NCI-H82 (cell line): ENCODE results near the gene SH3RF2.
"Not testable (repeated sequence)": the region's sequence is repeated elsewhere in the genome, so short reads cannot be mapped to it uniquely, and the experiment has no call there.

ENCODE experiments used
- DNase-seq: peaks from one replicate; lab custom pipeline; 2025; lab: John Stamatoyannopoulos, UW

Gene SH3RF2

GRCh38 chr5:145951071-145951470 lies 14.7 kb downstream of the SH3RF2 start:
- DNase-seq, result peak; percentile 72

- no peak for DNase-seq
Observed at GRCh38 chr5:145953202-145953601, 16.8 kb downstream of the SH3RF2 start.

- DNase-seq, result not testable (repeated sequence)
Observed at GRCh38 chr5:145954140-145954539, 17.8 kb downstream of the SH3RF2 start.

- no peak for DNase-seq
Observed at GRCh38 chr5:145957388-145957787, 21.0 kb downstream of the SH3RF2 start.

GRCh38 chr5:145958436-145958835 lies 22.1 kb downstream of the SH3RF2 start:
- DNase-seq, result no peak

GRCh38 chr5:145960166-145960565 lies 23.8 kb downstream of the SH3RF2 start:
- no peak for DNase-seq

GRCh38 chr5:145960848-145961600 lies 24.6 kb downstream of the SH3RF2 start:
- DNase-seq, result no peak

- no peak for DNase-seq
Observed at GRCh38 chr5:145962001-145962400, 25.6 kb downstream of the SH3RF2 start.

GRCh38 chr5:145964008-145964407 lies 27.6 kb downstream of the SH3RF2 start:
- not testable (repeated sequence) for DNase-seq

GRCh38 chr5:145965804-145966203 lies 29.4 kb downstream of the SH3RF2 start:
- DNase-seq, result no peak

GRCh38 chr5:145967296-145967695 lies 30.9 kb downstream of the SH3RF2 start:
- DNase-seq, result no peak

GRCh38 chr5:145968970-145969713 lies 32.8 kb downstream of the SH3RF2 start:
- DNase-seq, result no peak

GRCh38 chr5:145969714-145970092 lies 33.3 kb downstream of the SH3RF2 start:
- no peak for DNase-seq

- no peak for DNase-seq
Observed at GRCh38 chr5:145971108-145971507, 34.7 kb downstream of the SH3RF2 start.

- DNase-seq, result no peak
Observed at GRCh38 chr5:145971701-145972100, 35.3 kb downstream of the SH3RF2 start.

- no peak for DNase-seq
Observed at GRCh38 chr5:145975001-145975360, 38.6 kb downstream of the SH3RF2 start.

- peak; percentile 4 for DNase-seq
Observed at GRCh38 chr5:145975361-145976066, 39.1 kb downstream of the SH3RF2 start.

- no peak for DNase-seq
Observed at GRCh38 chr5:145976431-145977155, 40.2 kb downstream of the SH3RF2 start.

- no peak for DNase-seq
Observed at GRCh38 chr5:145978171-145978570, 41.8 kb downstream of the SH3RF2 start.

- no peak for DNase-seq
Observed at GRCh38 chr5:145978708-145979107, 42.3 kb downstream of the SH3RF2 start.

- no peak for DNase-seq
Observed at GRCh38 chr5:145979270-145980223, 43.2 kb downstream of the SH3RF2 start.
